ENCODE results near the gene ADCY3. TPM values are rescaled to one million over a fixed set of nuclear protein-coding genes. Genes with fewer than 3 reads are reported as not detected.

ADCY3 gene
- polyA plus RNA-seq, 1 of the 3 experiments (the other 2 are of a cell fraction), result 53.9 TPM

GRCh38 chr2:24887307-24887874, 32.6 kb downstream of the ADCY3 start:
- Histone ChIP-seq H2AFZ (ENCODE audit: low read depth) (no peak overlapping the region), H3K79me2 (ENCODE audit: insufficient read depth) (no peaks in the 10 kb centered on the region), H3K9ac (no peak overlapping the region), H3K27ac (ENCODE audit: low read depth in 2 of 2, low read length in 1 of 2) (no peak overlapping the region), H3K36me3 (replicated peaks in 1 of 2; ENCODE audit: control insufficient read depth in 1 of 2, insufficient read depth in 2 of 2, low read length in 1 of 2) (peaks cover 0 to 3% of the 10 kb centered on the region in 2 experiments), H4K20me1 (ENCODE audit: insufficient read depth) (no peaks in the 10 kb centered on the region), H3K4me3 (ENCODE audit: low read depth in 2 of 2, low read length in 1 of 2) (no peak overlapping the region), H3K9me3 (no peaks in the 10 kb centered on the region), H3K27me3 (ENCODE audit: insufficient read depth) (no peaks in the 10 kb centered on the region), H3F3A (replicated peaks; ENCODE audit: insufficient read depth) (no peaks in the 10 kb centered on the region), H3K4me1 (ENCODE audit: control insufficient read depth in 1 of 2, insufficient read depth in 2 of 2, low read depth in 1 of 2, low read length in 1 of 2) (no peaks in the 10 kb centered on the region; a peak in 1 of 4 replicates), H3K9me2 (no peaks in the 10 kb centered on the region), H3K4me2 (no peak overlapping the region)
- TF ChIP-seq FOXJ3 (CRISPR knock-in tag; IDR thresholded peaks at IDR 0.05) (no peak), ELF1 (IDR thresholded peaks at IDR 0.05) (no peak), USF2 (IDR thresholded peaks at IDR 0.05; ENCODE audit: borderline replicate concordance, low read depth, low read length) (no peak), MEF2A (IDR thresholded peaks at IDR 0.05; ENCODE audit: borderline replicate concordance, low read depth) (no peak), PBX3 (IDR thresholded peaks at IDR 0.05) (no peak), TCF12 (IDR thresholded peaks at IDR 0.05) (no peak), FOSL2 (IDR thresholded peaks at IDR 0.05; ENCODE audit: borderline replicate concordance, low read depth) (no peak), EZH2phosphoT487 (IDR thresholded peaks at IDR 0.05; ENCODE audit: borderline replicate concordance, low read depth) (no peak), NRF1 (IDR thresholded peaks at IDR 0.05; ENCODE audit: low read depth, low read length) (no peak), GABPA (IDR thresholded peaks at IDR 0.05; ENCODE audit: low read depth) (no peak)
- TF ChIP-seq, protein P1, sequence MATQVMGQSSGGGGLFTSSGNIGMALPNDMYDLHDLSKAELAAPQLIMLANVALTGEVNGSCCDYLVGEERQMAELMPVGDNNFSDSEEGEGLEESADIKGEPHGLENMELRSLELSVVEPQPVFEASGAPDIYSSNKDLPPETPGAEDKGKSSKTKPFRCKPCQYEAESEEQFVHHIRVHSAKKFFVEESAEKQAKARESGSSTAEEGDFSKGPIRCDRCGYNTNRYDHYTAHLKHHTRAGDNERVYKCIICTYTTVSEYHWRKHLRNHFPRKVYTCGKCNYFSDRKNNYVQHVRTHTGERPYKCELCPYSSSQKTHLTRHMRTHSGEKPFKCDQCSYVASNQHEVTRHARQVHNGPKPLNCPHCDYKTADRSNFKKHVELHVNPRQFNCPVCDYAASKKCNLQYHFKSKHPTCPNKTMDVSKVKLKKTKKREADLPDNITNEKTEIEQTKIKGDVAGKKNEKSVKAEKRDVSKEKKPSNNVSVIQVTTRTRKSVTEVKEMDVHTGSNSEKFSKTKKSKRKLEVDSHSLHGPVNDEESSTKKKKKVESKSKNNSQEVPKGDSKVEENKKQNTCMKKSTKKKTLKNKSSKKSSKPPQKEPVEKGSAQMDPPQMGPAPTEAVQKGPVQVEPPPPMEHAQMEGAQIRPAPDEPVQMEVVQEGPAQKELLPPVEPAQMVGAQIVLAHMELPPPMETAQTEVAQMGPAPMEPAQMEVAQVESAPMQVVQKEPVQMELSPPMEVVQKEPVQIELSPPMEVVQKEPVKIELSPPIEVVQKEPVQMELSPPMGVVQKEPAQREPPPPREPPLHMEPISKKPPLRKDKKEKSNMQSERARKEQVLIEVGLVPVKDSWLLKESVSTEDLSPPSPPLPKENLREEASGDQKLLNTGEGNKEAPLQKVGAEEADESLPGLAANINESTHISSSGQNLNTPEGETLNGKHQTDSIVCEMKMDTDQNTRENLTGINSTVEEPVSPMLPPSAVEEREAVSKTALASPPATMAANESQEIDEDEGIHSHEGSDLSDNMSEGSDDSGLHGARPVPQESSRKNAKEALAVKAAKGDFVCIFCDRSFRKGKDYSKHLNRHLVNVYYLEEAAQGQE (IDR thresholded peaks at IDR 0.05; ENCODE audit: low read depth, low read length), result no peak
- CTCF ChIA-PET, result interaction anchor here (1.0 kb wide), 1 partner anchor 88 kb away, joined by 3 read pairs; no protein-coding TSS in a partner anchor
- POLR2A ChIA-PET, result no interaction called here
- 93% methylated on average over 17 of the region's 20 CpGs for whole genome bisulfite sequencing (ENCODE audit: low lambda C conversion rate)
- DNase-seq, result no peak
